DMS153 treated with DMSO at 0.1 percent for 48 hours (cell line): ENCODE data around the gene RHOV.

ENCODE experiments used
- DNase-seq: peaks from one replicate; lab custom pipeline; 2025; ENCODE audit not compliant: unreplicated experiment; lab: John Stamatoyannopoulos, UW

The RHOV gene

GRCh38 chr15:40904552-40905201 is 30.6 kb upstream of the RHOV start:
- no peak for DNase-seq

DNA sequence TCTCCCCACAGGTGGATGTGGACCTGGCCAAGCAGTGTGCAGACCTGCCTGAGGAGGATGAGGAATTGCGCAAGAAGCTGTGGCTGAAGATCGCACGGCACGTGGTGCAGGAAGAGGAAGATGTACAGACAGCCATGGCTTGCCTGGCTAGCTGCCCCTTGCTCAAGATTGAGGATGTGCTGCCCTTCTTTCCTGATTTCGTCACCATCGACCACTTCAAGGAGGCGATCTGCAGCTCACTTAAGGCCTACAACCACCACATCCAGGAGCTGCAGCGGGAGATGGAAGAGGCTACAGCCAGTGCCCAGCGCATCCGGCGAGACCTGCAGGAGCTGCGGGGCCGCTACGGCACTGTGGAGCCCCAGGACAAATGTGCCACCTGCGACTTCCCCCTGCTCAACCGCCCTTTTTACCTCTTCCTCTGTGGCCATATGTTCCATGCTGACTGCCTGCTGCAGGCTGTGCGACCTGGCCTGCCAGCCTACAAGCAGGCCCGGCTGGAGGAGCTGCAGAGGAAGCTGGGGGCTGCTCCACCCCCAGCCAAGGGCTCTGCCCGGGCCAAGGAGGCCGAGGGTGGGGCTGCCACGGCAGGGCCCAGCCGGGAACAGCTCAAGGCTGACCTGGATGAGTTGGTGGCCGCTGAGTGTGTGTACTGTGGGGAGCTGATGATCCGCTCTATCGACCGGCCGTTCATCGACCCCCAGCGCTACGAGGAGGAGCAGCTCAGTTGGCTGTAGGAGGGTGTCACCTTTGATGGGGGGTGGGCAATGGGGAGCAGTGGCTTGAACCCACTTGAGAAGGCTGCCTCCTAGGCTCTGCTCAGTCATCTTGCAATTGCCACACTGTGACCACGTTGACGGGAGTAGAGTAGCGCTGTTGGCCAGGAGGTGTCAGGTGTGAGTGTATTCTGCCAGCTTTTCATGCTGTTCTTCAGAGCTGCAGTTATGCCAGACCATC is 28.8 kb upstream of the RHOV start:
- DNase-seq, result no peak

DNA sequence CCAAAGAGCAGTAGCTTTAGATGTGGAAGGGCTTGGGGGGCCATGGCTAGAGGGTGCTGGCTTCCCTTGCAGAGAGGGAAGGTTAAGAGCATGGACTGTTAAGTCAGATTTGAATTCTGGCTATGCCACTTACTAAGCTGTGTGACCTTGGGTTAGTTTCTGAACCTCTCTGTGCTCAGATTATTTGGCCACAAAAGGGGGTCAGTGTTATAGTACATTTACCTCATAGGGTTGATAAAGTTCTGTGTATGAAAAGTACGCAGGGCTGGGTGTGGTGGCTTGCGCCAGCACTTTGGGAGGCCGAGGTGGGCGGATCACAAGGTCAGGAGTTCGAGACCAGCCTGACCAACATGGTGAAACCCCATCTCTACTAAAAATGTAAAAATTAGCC is 27.0 kb upstream of the RHOV start:
- DNase-seq, result no peak

GRCh38 chr15:40900256-40901052 is 26.4 kb upstream of the RHOV start:
- no peak for DNase-seq

GRCh38 chr15:40899536-40900207 is 25.6 kb upstream of the RHOV start:
- no peak for DNase-seq

DNA sequence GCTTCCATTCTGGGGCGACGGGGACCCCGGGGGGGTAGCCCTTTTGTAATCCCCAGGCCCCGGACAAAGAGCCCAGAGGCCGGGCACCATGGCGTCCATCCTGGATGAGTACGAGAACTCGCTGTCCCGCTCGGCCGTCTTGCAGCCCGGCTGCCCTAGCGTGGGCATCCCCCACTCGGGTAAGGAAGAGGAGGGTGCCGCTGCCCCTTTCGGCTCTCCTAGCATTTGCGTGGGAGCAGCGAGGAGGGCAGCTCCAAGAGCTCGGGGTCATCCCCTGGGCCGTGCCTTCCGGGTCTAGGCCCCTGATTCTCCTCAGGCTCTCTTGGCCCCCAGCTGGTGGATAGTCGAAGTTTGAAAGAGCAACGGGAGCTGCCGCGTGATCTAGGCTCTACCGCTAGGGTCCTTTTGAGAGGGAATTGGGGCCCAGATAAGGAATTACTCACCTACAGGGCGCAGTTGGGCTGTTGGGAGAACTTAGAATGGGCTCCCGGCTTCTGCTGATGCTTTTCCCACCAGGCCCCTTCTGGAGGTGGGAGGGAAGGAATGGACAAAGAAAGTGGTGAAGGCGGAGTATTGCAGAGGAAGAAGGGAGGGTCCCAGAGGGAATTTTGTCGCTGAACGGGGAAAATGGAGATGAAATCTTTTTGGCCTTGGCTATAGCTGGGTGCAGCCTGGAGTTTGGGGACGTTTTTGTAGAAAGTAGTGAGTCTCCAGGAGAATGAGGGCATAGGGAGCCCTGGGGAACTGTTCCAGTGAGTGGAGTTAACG is 20.8 kb upstream of the RHOV start:
- DNase-seq, result no peak

DNA sequence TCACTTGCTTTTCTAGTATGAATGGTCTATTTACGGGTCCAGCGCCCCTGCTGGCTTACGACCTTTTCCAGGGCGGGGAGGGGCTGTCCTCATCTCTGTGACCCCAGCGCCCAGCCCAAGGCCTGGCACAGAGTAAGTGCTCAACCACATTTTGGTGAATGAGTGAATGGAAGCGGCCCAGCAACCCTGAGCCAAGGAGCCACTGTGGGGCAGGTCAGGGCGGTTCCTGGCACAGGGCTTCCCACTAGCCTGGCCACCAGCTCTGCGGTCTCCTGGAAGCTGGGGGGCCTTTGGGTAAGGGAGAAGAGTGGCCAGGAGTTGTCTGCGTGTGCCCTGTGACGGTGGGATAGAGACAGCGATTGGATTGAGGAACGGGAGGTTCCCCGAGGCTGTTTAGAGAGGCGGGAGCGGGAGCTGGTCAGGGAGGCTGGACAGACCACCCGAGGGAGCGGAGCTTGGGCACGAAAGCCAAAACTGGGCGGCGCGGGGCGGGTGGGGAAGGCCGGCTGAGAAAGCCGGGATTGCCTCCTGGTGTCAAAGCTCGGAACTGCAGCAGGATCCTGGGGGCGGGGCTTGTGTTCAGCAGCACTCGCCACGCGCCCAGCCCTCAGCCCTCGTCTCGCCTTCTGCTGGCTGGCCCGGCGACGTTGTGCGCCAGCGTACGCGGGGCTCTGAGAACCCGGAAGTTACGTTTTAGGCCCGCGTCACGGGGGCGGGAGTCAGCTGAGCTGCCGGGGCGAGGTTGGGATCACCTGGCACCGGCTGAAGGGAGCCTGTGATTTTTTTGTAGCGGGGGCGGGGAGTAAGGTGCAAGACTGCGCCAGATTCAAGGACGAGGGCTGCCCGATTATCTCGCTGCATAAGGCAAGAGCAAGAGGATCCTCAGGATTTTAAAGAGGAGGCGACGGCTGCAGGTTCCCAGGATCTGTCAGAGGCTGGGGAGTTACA is 20.0 kb upstream of the RHOV start, which contains the start of gene VPS18:
Gene VPS18 (plus strand): TSS at position 718 of the 948 bp plus-strand sequence. CDS start 319 bp downstream, outside the sequence.
- peak; percentile 72 for DNase-seq

DNA sequence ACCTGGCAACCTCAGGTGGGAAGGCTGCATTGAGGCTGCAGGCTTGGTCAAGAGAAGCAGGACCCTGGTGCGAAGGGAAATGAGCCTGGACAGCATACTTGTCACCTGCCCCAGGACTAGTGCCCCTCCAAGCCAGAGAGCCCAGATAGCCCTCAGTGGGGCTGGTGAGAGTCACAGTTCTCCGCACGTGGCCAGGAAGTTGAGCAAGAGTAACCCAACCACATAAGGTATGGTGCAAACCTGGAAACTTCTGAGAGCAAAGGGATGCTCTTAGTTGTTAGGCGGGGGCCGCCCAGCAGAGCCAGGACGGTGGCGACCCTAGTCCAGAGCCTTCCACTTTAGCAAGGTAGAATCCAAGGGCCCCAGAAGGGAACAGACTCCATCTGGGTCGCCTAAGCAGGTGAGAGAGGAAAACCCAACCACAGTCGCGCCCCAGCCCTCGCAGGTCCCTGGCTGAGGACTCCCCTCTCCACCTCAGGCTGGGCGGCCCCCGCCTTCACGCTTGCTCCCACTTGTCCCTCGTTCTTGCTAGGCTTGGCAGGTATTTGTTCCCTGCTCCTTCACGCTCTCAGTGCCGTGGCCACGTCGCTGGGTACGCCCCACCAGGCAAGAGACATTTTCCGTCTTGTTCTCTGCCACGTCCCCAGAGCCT is 19.1 kb upstream of the RHOV start:
- DNase-seq, result no peak

DNA sequence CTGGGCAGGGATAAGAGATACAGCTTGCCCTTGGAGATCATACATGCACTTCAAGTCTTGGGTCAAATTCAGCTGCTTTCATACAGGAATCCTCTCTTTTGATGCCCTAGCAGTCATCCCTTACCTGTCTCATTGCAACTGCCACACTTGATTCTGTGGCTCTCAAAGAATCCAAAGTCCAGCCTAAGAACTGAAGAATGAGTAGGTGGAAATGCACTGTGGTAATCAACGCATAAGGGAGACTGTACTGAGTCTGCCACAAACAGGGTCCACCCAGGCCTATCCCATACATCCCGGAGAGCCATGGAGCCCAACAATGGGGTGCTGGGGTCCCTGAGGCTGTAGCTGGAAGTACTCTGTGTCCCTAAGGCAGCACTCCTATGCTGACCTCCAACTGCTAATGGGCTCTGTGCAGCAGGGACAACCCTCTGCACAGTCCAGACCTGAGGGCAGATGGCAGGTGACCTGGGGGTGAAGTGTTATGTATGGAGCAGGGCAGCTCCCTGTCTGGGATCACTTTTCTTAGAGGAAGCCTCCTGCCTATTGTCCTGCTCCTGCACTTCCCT is 18.5 kb upstream of the RHOV start:
- DNase-seq, result no peak

GRCh38 chr15:40891810-40892446 is 17.9 kb upstream of the RHOV start:
- DNase-seq, result no peak

GRCh38 chr15:40891138-40891537 is 17.1 kb upstream of the RHOV start:
- no peak for DNase-seq

DNA sequence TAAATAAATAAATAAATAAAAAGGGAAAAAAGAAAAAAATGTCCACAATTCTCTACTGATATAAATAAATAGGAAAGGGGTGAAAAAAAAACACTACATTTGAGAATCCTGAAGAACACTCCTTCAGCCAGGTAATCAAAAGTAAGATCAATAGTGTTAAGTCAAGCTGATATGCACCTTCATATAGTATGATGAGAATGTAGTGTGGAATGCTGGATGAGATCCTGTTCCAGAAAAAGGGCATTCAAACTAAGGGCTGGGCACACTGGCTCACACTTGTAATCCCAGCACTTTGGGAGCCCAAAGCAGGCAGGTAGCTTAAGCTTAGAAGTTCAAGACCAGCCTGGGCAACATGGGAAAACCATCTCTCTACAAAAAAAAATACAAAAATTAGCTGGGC is 15.1 kb upstream of the RHOV start:
- no peak for DNase-seq

DNA sequence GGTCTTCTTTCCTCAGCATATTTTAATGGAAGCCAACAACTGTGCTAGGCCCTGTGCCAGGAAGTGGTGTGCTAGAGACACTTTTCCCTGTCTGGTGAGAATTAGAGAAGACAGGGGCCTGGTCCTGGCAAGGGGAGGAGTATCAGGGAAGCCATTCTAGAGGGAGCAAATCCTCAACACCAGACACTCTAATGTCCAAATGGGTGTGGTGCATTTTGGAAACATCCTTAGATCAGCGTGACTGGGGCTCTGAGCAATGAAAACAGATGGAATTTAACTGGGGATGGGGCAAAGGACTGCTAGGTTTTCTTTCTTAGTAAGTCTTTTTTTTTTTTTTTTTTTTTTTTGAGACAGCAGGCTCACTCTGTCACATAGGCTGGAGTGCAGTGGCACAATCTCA is 12.6 kb upstream of the RHOV start:
- no peak for DNase-seq

DNA sequence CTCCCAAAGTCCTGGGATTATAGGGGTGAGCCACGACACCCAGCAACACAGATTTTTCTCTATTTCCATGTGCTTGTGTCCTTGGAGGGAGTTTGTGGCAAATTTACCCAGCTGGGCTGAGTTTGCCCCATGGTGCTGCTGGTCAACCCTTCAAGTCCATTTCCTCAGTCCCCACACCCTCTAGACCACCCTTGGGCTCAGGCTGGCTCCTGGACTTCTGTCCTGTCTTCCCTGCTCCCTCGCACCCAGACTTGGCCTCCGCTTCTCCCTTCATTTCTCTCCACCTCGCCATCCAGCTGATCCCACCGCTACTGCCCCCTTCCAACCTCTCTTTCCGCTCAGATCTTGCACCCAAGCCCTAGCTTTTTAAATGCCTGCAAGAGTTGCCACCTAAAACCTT is 7.3 kb upstream of the RHOV start:
- DNase-seq, result no peak

DNA sequence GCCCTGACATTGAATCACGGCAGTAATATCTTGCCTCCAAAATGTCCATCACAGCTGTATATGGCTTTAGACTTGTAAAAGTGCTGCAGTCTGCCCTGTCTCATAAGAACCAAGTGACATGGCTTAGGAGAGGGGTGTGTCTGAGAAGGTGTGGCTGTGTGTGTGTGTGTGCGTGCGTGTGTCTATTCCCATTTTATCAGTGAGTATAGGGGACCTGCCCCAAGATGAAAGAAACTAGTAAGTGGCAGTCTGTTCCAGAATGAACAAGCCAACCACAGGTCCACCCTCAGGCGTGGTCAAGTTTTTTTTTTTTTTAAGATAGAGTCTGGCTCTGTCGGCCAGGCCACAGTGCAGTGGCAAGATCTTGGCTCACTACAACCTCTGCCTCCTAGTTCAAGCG is 5.6 kb upstream of the RHOV start:
- no peak for DNase-seq

- DNase-seq, result no peak
These were observed 4.8 kb upstream of the RHOV start for GRCh38 chr15:40878785-40879184.

- no peak for DNase-seq
These were observed 3.7 kb upstream of the RHOV start for GRCh38 chr15:40877694-40878093.
